GM23338 (cell line): Measurements from ENCODE around the gene ST6GALNAC4. TPM values are rescaled to one million over a fixed set of nuclear protein-coding genes. Genes with fewer than 3 reads are reported as not detected.

Source experiments
- ATAC-seq: fragments of 200-7000 bp; cut with Tn5 transposase; 3 replicates; pipeline ENCODE4 v1.9.1; 2020
- DNase-seq: peaks from one replicate; pipeline ENCODE4 v3.0.0-alpha.2; 2015; ENCODE audit warnings: low spot score
- H2AFZ ChIP-seq: fragments of 200-600 bp; sonication (generic); 2 replicates; pipeline ENCODE4 v1.8.0; 2016; ENCODE audit warnings: antibody characterized with exemption, mild to moderate bottlenecking, moderate library complexity
- H3F3A ChIP-seq: fragments of 200-600 bp; sonication (generic); replicated peaks from 2 replicates; pipeline ENCODE4 v1.8.0; 2017; ENCODE audit warnings: antibody characterized with exemption, mixed run types, low read depth
- H3K27ac ChIP-seq: fragments of 200-600 bp; sonication (generic); 2 replicates; pipeline ENCODE4 v1.6.1; 2016; ENCODE audit warnings: low read depth
- H3K27me3 ChIP-seq: fragments of 200-600 bp; sonication (generic); 2 replicates; pipeline ENCODE4 v1.8.0; 2016; ENCODE audit warnings: mild to moderate bottlenecking, mixed run types, moderate library complexity; ENCODE audit not compliant: insufficient read depth
- H3K36me3 ChIP-seq: fragments of 200-600 bp; sonication (generic); 2 replicates; pipeline ENCODE4 v1.8.0; 2016; ENCODE audit warnings: mild to moderate bottlenecking; ENCODE audit not compliant: insufficient read depth
- H3K4me1 ChIP-seq: fragments of 200-600 bp; sonication (generic); 2 replicates; pipeline ENCODE4 v1.8.0; 2016; ENCODE audit warnings: mild to moderate bottlenecking, moderate library complexity; ENCODE audit not compliant: insufficient read depth
- H3K4me2 ChIP-seq: fragments of 200-600 bp; sonication (generic); 2 replicates; pipeline ENCODE4 v1.7.1; 2017; ENCODE audit warnings: mixed run types
- H3K4me3 ChIP-seq: fragments of 200-600 bp; sonication (generic); 2 replicates; pipeline ENCODE4 v1.6.1; 2016; ENCODE audit warnings: mixed run types
- H3K79me2 ChIP-seq: fragments of 200-600 bp; sonication (generic); replicated peaks from 2 replicates; pipeline ENCODE4 v1.8.0; 2017; ENCODE audit warnings: mild to moderate bottlenecking; ENCODE audit not compliant: insufficient read depth
- H3K9me2 ChIP-seq: fragments of 200-600 bp; sonication (generic); 2 replicates; pipeline ENCODE4 v1.8.0; 2017; ENCODE audit not compliant: insufficient read depth
- H4K20me1 ChIP-seq: fragments of 200-600 bp; sonication (generic); replicated peaks from 2 replicates; pipeline ENCODE4 v1.8.0; 2017; ENCODE audit warnings: mild to moderate bottlenecking; ENCODE audit not compliant: insufficient read depth
- H3K27ac Mint-ChIP-seq: 2 replicates; pipeline ENCODE4 v1.8.0; 2020; ENCODE audit warnings: inconsistent platforms, mild to moderate bottlenecking, moderate library complexity, mixed read lengths
- H3K27me3 Mint-ChIP-seq: 3 replicates; pipeline ENCODE4 v1.8.0; 2022; ENCODE audit warnings: low read depth, mild to moderate bottlenecking, moderate library complexity, mixed read lengths, inconsistent platforms; ENCODE audit not compliant: insufficient read depth, poor library complexity
- H3K36me3 Mint-ChIP-seq: 3 replicates; pipeline ENCODE4 v1.8.0; 2021; ENCODE audit warnings: low read depth, mild to moderate bottlenecking, inconsistent platforms, moderate library complexity, mixed read lengths
- H3K4me1 Mint-ChIP-seq: 3 replicates; pipeline ENCODE4 v1.8.0; 2020; ENCODE audit warnings: mild to moderate bottlenecking, inconsistent platforms, mixed read lengths
- H3K4me3 Mint-ChIP-seq: 3 replicates; pipeline ENCODE4 v1.8.0; 2021; ENCODE audit warnings: moderate library complexity, mild to moderate bottlenecking, inconsistent platforms, mixed read lengths
- H3K9me3 Mint-ChIP-seq: 3 replicates; pipeline ENCODE4 v1.8.0; 2020; ENCODE audit warnings: moderate library complexity, mild to moderate bottlenecking, inconsistent platforms, mixed read lengths
- CREB1 ChIP-seq: fragments of 250-450 bp; sonication (Bioruptor Pico); IDR thresholded peaks from 2 replicates; pipeline ENCODE4 v1.5.0; 2020; ENCODE audit warnings: low read depth, mild to moderate bottlenecking, moderate library complexity
- CTCF ChIP-seq, 2 experiments: fragments of 200-600 bp in 1 of 2; sonication (generic) in 1 of 2; conservative IDR thresholded peaks; 2 replicates each; pipeline versions ENCODE4 v1.5.1 to v1.6.1; 2016 to 2017; ENCODE audit warnings: antibody characterized with exemption in 2 of 2, low read depth in 2 of 2, mild to moderate bottlenecking in 2 of 2, moderate library complexity in 1 of 2
- ETS1 ChIP-seq: IDR thresholded peaks from 2 replicates; pipeline ENCODE4 v1.6.1; 2016; ENCODE audit warnings: antibody characterized with exemption
- EZH2 ChIP-seq: fragments of 200-600 bp; sonication (generic); IDR thresholded peaks from one replicate; pipeline ENCODE4 v1.8.0; 2017; ENCODE audit warnings: antibody characterized with exemption, mild to moderate bottlenecking, low read depth; ENCODE audit not compliant: unreplicated experiment
- EZH2phosphoT487 ChIP-seq: fragments of 200-600 bp; sonication (generic); IDR thresholded peaks from one replicate; pipeline ENCODE4 v1.8.1; 2018; ENCODE audit warnings: antibody characterized with exemption; ENCODE audit not compliant: unreplicated experiment
- JUNB ChIP-seq: IDR thresholded peaks from one replicate; pipeline ENCODE4 v1.6.1; 2016; ENCODE audit warnings: antibody characterized with exemption; ENCODE audit not compliant: unreplicated experiment
- NANOG ChIP-seq: IDR thresholded peaks from 2 replicates; pipeline ENCODE4 v1.6.1; 2016; ENCODE audit warnings: antibody characterized with exemption, borderline replicate concordance
- POLR2AphosphoS5 ChIP-seq: IDR thresholded peaks from 2 replicates; pipeline ENCODE4 v1.6.1; 2016; ENCODE audit warnings: antibody characterized with exemption, low read depth
- REST ChIP-seq: IDR thresholded peaks from one replicate; pipeline ENCODE4 v1.6.1; 2018; ENCODE audit warnings: antibody characterized with exemption; ENCODE audit not compliant: unreplicated experiment
- STAT1 ChIP-seq: IDR thresholded peaks from one replicate; pipeline ENCODE4 v1.6.1; 2016; ENCODE audit warnings: antibody characterized with exemption; ENCODE audit not compliant: unreplicated experiment
- ZNF114 ChIP-seq: fragments of 250-450 bp; sonication (Bioruptor Pico); IDR thresholded peaks from 2 replicates; pipeline ENCODE4 v1.5.0; 2020; ENCODE audit warnings: mild to moderate bottlenecking, moderate library complexity
- ZNF331 ChIP-seq: fragments of 250-450 bp; sonication (Bioruptor Pico); IDR thresholded peaks from 2 replicates; pipeline ENCODE4 v1.5.0; 2020; ENCODE audit warnings: low read depth, mild to moderate bottlenecking, moderate library complexity
- ZNF462 ChIP-seq: fragments of 250-450 bp; sonication (Bioruptor Pico); IDR thresholded peaks from 2 replicates; pipeline ENCODE4 v1.5.0; 2020; ENCODE audit warnings: mild to moderate bottlenecking, moderate library complexity
- polyA plus RNA-seq: library from polyadenylated mRNA; unstranded; fragments of >200 nt; fragmentation: Nextera tagmentation; extraction: Ambion mirVana; gene quantifications from 2 replicates; pipeline ENCODE4 v1.2.1, GENCODE V29; 2016
- total RNA-seq: library from RNA; depleted of rRNA; stranded (reverse); fragments of >200 nt; shearing (Covaris generic); gene quantifications from 2 replicates; pipeline ENCODE4 v1.2.3, GENCODE V29; 2014

Gene ST6GALNAC4
- total and polyA plus RNA-seq, 2 experiments from 2014 or later = 8.1 to 35.3 TPM

- H3K27me3 Mint-ChIP-seq = peaks cover 10% of the 10 kb centered on the region
- Histone ChIP-seq H3K27ac (no peak overlapping the region), H3K27me3 (0 out of 2 replicates have a peak, but pooled peaks cover 7% of the 10 kb centered on the region), H3F3A (peaks cover 15% of the 10 kb centered on the region; the same call in 1 of the 2 replicates), H3K4me1 (peaks cover 8% of the 10 kb centered on the region; the same call in 1 of the 2 replicates), H3K4me2 (no peak overlapping the region), H2AFZ (no peak overlapping the region), H3K9me2 (no peaks in the 10 kb centered on the region), H3K79me2 (no peaks in the 10 kb centered on the region), H3K36me3 (no peaks in the 10 kb centered on the region), H4K20me1 (peaks cover 5% of the 10 kb centered on the region), H3K4me3 (no peak overlapping the region)
- TF ChIP-seq ZNF331 (CRISPR knock-in tag) (no peak), EZH2 (no peak), STAT1 (no peak), NANOG (no peak), ETS1 (no peak), CTCF (conservative IDR thresholded peaks at IDR 0.05; ENCODE audit: low read depth in 2 of 2) (no peak), ZNF114 (CRISPR knock-in tag) (no peak), CREB1 (no peak), JUNB (no peak), POLR2AphosphoS5 (no peak), ZNF462 (no peak), REST (no peak), EZH2phosphoT487 (no peak)
- H3K4me3 Mint-ChIP-seq = no peak overlapping the region
- peaks cover 19% of the 10 kb centered on the region; the same call in 2 of the 3 replicates for H3K36me3 Mint-ChIP-seq
- no peaks in the 10 kb centered on the region; the same call in 2 of the 3 replicates for H3K9me3 Mint-ChIP-seq
- ATAC-seq = no peak
- H3K4me1 Mint-ChIP-seq = peaks cover 17% of the 10 kb centered on the region
- no peak for DNase-seq
- no peak overlapping the region for H3K27ac Mint-ChIP-seq
Observed at GRCh38 chr9:127913682-127914081, 3.2 kb downstream of the ST6GALNAC4 start.
